ENCODE results near the gene SNPH. TPM values are rescaled to one million over a fixed set of nuclear protein-coding genes. Genes with fewer than 3 reads are reported as not detected.

The SNPH gene
- total RNA-seq, 1 experiment from 2014 or later = 0.43 TPM

DNA sequence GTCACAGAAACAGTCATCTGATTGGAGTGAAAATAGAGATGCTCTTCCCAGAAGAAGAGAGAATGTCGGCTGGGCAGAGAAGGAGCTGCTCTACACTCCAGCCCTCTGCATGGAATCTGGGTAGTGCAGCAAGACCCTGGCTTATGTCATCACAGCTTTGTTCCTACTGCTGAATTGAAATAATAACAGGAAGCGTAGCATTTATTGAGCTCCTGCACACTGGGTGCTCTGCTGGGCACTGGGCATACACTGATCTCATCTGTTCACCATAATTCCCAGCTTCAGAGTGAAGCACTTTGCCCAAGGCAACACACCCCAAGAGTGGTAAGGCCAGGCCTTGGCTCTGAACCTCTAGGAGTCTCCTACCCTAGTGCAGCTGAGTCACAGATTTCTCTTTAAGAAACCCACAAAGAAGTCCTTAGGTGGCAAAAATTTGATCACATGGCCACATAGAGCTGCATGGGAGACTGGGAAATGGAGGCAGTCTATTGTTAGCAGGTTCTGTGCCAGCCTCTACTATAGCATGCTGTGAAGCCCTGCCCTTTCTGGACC lies 66.7 kb downstream of the SNPH start:
- intact Hi-C loops (cut with micrococcal nuclease; ENCODE audit: unreplicated experiment) = no loop called here
- ChIA-PET CTCF (interaction anchor here (0.5 kb wide), 1 partner anchor 21 kb away, joined by 7 read pairs; no protein-coding TSS in a partner anchor), POLR2A (ENCODE audit: low non-redundant PET) (no interaction called here)
- no peak for TF ChIP-seq EZH2 (IDR thresholded peaks at IDR 0.05; ENCODE audit: borderline replicate concordance, low read depth, low read length, poor library complexity, severe bottlenecking)
- TF ChIP-seq, protein P1, sequence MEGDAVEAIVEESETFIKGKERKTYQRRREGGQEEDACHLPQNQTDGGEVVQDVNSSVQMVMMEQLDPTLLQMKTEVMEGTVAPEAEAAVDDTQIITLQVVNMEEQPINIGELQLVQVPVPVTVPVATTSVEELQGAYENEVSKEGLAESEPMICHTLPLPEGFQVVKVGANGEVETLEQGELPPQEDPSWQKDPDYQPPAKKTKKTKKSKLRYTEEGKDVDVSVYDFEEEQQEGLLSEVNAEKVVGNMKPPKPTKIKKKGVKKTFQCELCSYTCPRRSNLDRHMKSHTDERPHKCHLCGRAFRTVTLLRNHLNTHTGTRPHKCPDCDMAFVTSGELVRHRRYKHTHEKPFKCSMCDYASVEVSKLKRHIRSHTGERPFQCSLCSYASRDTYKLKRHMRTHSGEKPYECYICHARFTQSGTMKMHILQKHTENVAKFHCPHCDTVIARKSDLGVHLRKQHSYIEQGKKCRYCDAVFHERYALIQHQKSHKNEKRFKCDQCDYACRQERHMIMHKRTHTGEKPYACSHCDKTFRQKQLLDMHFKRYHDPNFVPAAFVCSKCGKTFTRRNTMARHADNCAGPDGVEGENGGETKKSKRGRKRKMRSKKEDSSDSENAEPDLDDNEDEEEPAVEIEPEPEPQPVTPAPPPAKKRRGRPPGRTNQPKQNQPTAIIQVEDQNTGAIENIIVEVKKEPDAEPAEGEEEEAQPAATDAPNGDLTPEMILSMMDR (conservative IDR thresholded peaks at IDR 0.05; ENCODE audit: low read depth, low read length) = no peak
- Histone ChIP-seq H3K27me3 (replicated peaks; ENCODE audit: insufficient read depth, low read depth, low read length, poor library complexity) (no peaks in the 10 kb centered on the region), H3K4me3 (ENCODE audit: low read depth, low read length, poor library complexity, severe bottlenecking) (no peak overlapping the region), H3K9me3 (ENCODE audit: low read depth, low read length, poor library complexity, severe bottlenecking) (no peaks in the 10 kb centered on the region), H3K36me3 (ENCODE audit: insufficient read depth, low read length, poor library complexity, severe bottlenecking) (peaks cover 12% of the 10 kb centered on the region), H3K27ac (ENCODE audit: low read depth, low read length, poor library complexity, severe bottlenecking) (no peak overlapping the region), H3K4me1 (ENCODE audit: insufficient read depth, low read length, poor library complexity, severe bottlenecking) (peaks cover 16% of the 10 kb centered on the region)
- DNase-seq (ENCODE audit: low spot score) = no peak
- BruUV-seq (replicated peaks) = no TSS peak

GRCh38 chr20:1333462-1334369 lies 67.6 kb downstream of the SNPH start:
- BruUV-seq (replicated peaks) = no TSS peak
- no peak overlapping the region for H3K4me3 ChIP-seq (ENCODE audit: low read depth, low read length, poor library complexity, severe bottlenecking)
- no peaks in the 10 kb centered on the region for H3K9me3 ChIP-seq (ENCODE audit: low read depth, low read length, poor library complexity, severe bottlenecking)
- no peak for DNase-seq (ENCODE audit: low spot score)
- no peak overlapping the region for H3K27ac ChIP-seq (ENCODE audit: low read depth, low read length, poor library complexity, severe bottlenecking)
- TF ChIP-seq, protein P1 (conservative IDR thresholded peaks at IDR 0.05; ENCODE audit: low read depth, low read length) = no peak
- intact Hi-C loops (cut with micrococcal nuclease; ENCODE audit: unreplicated experiment) = no loop called here
- ChIA-PET POLR2A (ENCODE audit: low non-redundant PET) (no interaction called here), CTCF (no interaction called here)
- peaks cover 12% of the 10 kb centered on the region for H3K36me3 ChIP-seq (ENCODE audit: insufficient read depth, low read length, poor library complexity, severe bottlenecking)
- no peaks in the 10 kb centered on the region for H3K27me3 ChIP-seq (replicated peaks; ENCODE audit: insufficient read depth, low read depth, low read length, poor library complexity)
- peaks cover 16% of the 10 kb centered on the region for H3K4me1 ChIP-seq (ENCODE audit: insufficient read depth, low read length, poor library complexity, severe bottlenecking)

GRCh38 chr20:1334370-1334731 lies 68.3 kb downstream of the SNPH start:
- Histone ChIP-seq H3K4me1 (ENCODE audit: insufficient read depth, low read length, poor library complexity, severe bottlenecking) (peaks cover 13% of the 10 kb centered on the region), H3K9me3 (ENCODE audit: low read depth, low read length, poor library complexity, severe bottlenecking) (no peaks in the 10 kb centered on the region), H3K4me3 (ENCODE audit: low read depth, low read length, poor library complexity, severe bottlenecking) (no peak overlapping the region), H3K27ac (ENCODE audit: low read depth, low read length, poor library complexity, severe bottlenecking) (no peak overlapping the region), H3K27me3 (replicated peaks; ENCODE audit: insufficient read depth, low read depth, low read length, poor library complexity) (no peaks in the 10 kb centered on the region), H3K36me3 (ENCODE audit: insufficient read depth, low read length, poor library complexity, severe bottlenecking) (peaks cover 12% of the 10 kb centered on the region)
- intact Hi-C loops (cut with micrococcal nuclease; ENCODE audit: unreplicated experiment) = no loop called here
- TF ChIP-seq, protein P1 (conservative IDR thresholded peaks at IDR 0.05; ENCODE audit: low read depth, low read length) = no peak
- TF ChIP-seq EZH2 (IDR thresholded peaks at IDR 0.05; ENCODE audit: borderline replicate concordance, low read depth, low read length, poor library complexity, severe bottlenecking) = no peak
- DNase-seq (ENCODE audit: low spot score) = no peak
- ChIA-PET CTCF (no interaction called here), POLR2A (ENCODE audit: low non-redundant PET) (no interaction called here)
- no TSS peak for BruUV-seq (replicated peaks)

Measured in A673 (cell line).